Hepatocyte (in vitro differentiated cells): Measurements from ENCODE around the gene AMPH.

ENCODE experiments used
- CTCF ChIP-seq: fragments of 200-600 bp; sonication (generic); IDR thresholded peaks from 2 replicates; pipeline ENCODE4 v1.5.1; 2016; ENCODE audit warnings: antibody characterized with exemption, mild to moderate bottlenecking; ENCODE audit not compliant: poor library complexity
- EZH2 ChIP-seq: fragments of 200-600 bp; sonication (generic); IDR thresholded peaks from 2 replicates; pipeline ENCODE4 v1.6.1; 2016; ENCODE audit warnings: antibody characterized with exemption, mild to moderate bottlenecking, borderline replicate concordance
- EZH2phosphoT487 ChIP-seq: fragments of 200-600 bp; sonication (generic); IDR thresholded peaks from one replicate; pipeline ENCODE4 v1.6.1; 2018; ENCODE audit warnings: antibody characterized with exemption, mild to moderate bottlenecking, low read depth, moderate library complexity; ENCODE audit not compliant: unreplicated experiment, severe bottlenecking

GRCh38 chr7:38630720-38631673, at the start of gene AMPH:
- TF ChIP-seq CTCF (no peak), EZH2 (peak; percentile 78), EZH2phosphoT487 (no peak)
